ENCODE measurements around the gene CFD. TPM values are rescaled to one million over a fixed set of nuclear protein-coding genes. Genes with fewer than 3 reads are reported as not detected.
"Not testable (repeated sequence)": the region's sequence is repeated elsewhere in the genome, so short reads cannot be mapped to it uniquely, and the experiment has no call there.

The CFD gene
- total RNA-seq, 3 donors from 2014 or later = 0.49 to 1.9 (median 1.1) TPM

GRCh38 chr19:853614-854220 is 5.7 kb upstream of the CFD start:
- not testable (repeated sequence) for ATAC-seq; H3K4me3 Mint-ChIP-seq; H3K9me3 Mint-ChIP-seq; DNase-seq; H3K4me1 Mint-ChIP-seq (ENCODE audit: low read depth); H3K36me3 Mint-ChIP-seq (ENCODE audit: insufficient read depth)
- peaks cover 30% of the 10 kb centered on the region for H3K27me3 Mint-ChIP-seq (ENCODE audit: low read depth)

GRCh38 chr19:854549-854948 is 4.9 kb upstream of the CFD start:
- Mint-ChIP-seq H3K36me3 (ENCODE audit: insufficient read depth) (no peaks in the 10 kb centered on the region), H3K27me3 (ENCODE audit: low read depth) (peaks cover 21% of the 10 kb centered on the region), H3K4me1 (ENCODE audit: low read depth) (no peaks in the 10 kb centered on the region), H3K9me3 (no peaks in the 10 kb centered on the region), H3K4me3 (no peak overlapping the region)
- DNase-seq (no peak), ATAC-seq (no peak)

GRCh38 chr19:855142-855541 is 4.3 kb upstream of the CFD start:
- no peak for ATAC-seq
- Mint-ChIP-seq H3K4me1 (ENCODE audit: low read depth) (no peaks in the 10 kb centered on the region), H3K36me3 (ENCODE audit: insufficient read depth) (no peaks in the 10 kb centered on the region), H3K27me3 (ENCODE audit: low read depth) (peaks cover 22% of the 10 kb centered on the region), H3K9me3 (no peaks in the 10 kb centered on the region), H3K4me3 (no peak overlapping the region)
- no peak for DNase-seq

GRCh38 chr19:855566-856120 is 3.8 kb upstream of the CFD start:
- Mint-ChIP-seq H3K4me1 (ENCODE audit: low read depth) (no peaks in the 10 kb centered on the region), H3K9me3 (no peaks in the 10 kb centered on the region), H3K27me3 (ENCODE audit: low read depth) (peaks cover 20% of the 10 kb centered on the region), H3K36me3 (ENCODE audit: insufficient read depth) (no peaks in the 10 kb centered on the region), H3K4me3 (no peak overlapping the region)
- no peak for ATAC-seq
- DNase-seq = no peak

- Mint-ChIP-seq H3K4me1 (ENCODE audit: low read depth) (peaks cover 5% of the 10 kb centered on the region), H3K36me3 (ENCODE audit: insufficient read depth) (no peaks in the 10 kb centered on the region), H3K4me3 (no peak overlapping the region), H3K9me3 (no peaks in the 10 kb centered on the region), H3K27me3 (ENCODE audit: low read depth) (peaks cover 14% of the 10 kb centered on the region)
- DNase-seq = no peak
- no peak for ATAC-seq
These were observed 1.2 kb upstream of the CFD start for GRCh38 chr19:858284-858683.

GRCh38 chr19:861141-861755 is 1.8 kb downstream of the CFD start:
- Mint-ChIP-seq H3K4me1 (ENCODE audit: low read depth) (peaks cover 10% of the 10 kb centered on the region), H3K36me3 (ENCODE audit: insufficient read depth) (no peaks in the 10 kb centered on the region), H3K4me3 (no peak overlapping the region), H3K27me3 (ENCODE audit: low read depth) (peaks cover 11% of the 10 kb centered on the region), H3K9me3 (no peaks in the 10 kb centered on the region)
- DNase-seq (no peak), ATAC-seq (no peak)

GRCh38 chr19:861756-862580 is 2.5 kb downstream of the CFD start:
- Mint-ChIP-seq H3K4me1 (ENCODE audit: low read depth) (peaks cover 10% of the 10 kb centered on the region), H3K9me3 (no peaks in the 10 kb centered on the region), H3K27me3 (ENCODE audit: low read depth) (peaks cover 11% of the 10 kb centered on the region), H3K36me3 (ENCODE audit: insufficient read depth) (no peaks in the 10 kb centered on the region), H3K4me3 (no peak overlapping the region)
- peak; percentile 29 to 43 for ATAC-seq
- DNase-seq = peak; percentile 64

- H3K9me3 Mint-ChIP-seq = no peaks in the 10 kb centered on the region
- H3K4me3 Mint-ChIP-seq = peak overlapping the region; percentile 68
- H3K4me1 Mint-ChIP-seq (ENCODE audit: low read depth) = peaks cover 10% of the 10 kb centered on the region
- H3K36me3 Mint-ChIP-seq (ENCODE audit: insufficient read depth) = no peaks in the 10 kb centered on the region
- H3K27me3 Mint-ChIP-seq (ENCODE audit: low read depth) = peaks cover 11% of the 10 kb centered on the region
- DNase-seq (peak; percentile 70), ATAC-seq (peak; percentile 59 to 65)
These were observed 3.3 kb downstream of the CFD start for GRCh38 chr19:862581-863314.

- Mint-ChIP-seq H3K4me1 (ENCODE audit: low read depth) (peaks cover 10% of the 10 kb centered on the region), H3K36me3 (ENCODE audit: insufficient read depth) (no peaks in the 10 kb centered on the region), H3K4me3 (peak overlapping the region; percentile 68), H3K27me3 (ENCODE audit: low read depth) (peaks cover 10% of the 10 kb centered on the region), H3K9me3 (no peaks in the 10 kb centered on the region)
- DNase-seq (no peak), ATAC-seq (no peak)
These were observed 3.8 kb downstream of the CFD start for GRCh38 chr19:863315-863620.

GRCh38 chr19:866769-867300 is 7.4 kb downstream of the CFD start:
- Mint-ChIP-seq H3K36me3 (ENCODE audit: insufficient read depth) (peaks cover 13% of the 10 kb centered on the region), H3K4me3 (no peak overlapping the region), H3K27me3 (ENCODE audit: low read depth) (peaks cover 2% of the 10 kb centered on the region), H3K9me3 (no peaks in the 10 kb centered on the region), H3K4me1 (ENCODE audit: low read depth) (peaks cover 13% of the 10 kb centered on the region)
- ATAC-seq (no peak), DNase-seq (no peak)

GRCh38 chr19:867301-867793 is 7.9 kb downstream of the CFD start:
- peaks cover 2% of the 10 kb centered on the region for H3K27me3 Mint-ChIP-seq (ENCODE audit: low read depth)
- H3K4me3 Mint-ChIP-seq = no peak overlapping the region
- DNase-seq (no peak), ATAC-seq (no peak)
- peaks cover 18% of the 10 kb centered on the region for H3K4me1 Mint-ChIP-seq (ENCODE audit: low read depth)
- H3K36me3 Mint-ChIP-seq (ENCODE audit: insufficient read depth) = peaks cover 13% of the 10 kb centered on the region
- no peaks in the 10 kb centered on the region for H3K9me3 Mint-ChIP-seq

GRCh38 chr19:867855-868457 is 8.5 kb downstream of the CFD start:
- ATAC-seq (no peak), DNase-seq (no peak)
- H3K36me3 Mint-ChIP-seq (ENCODE audit: insufficient read depth) = peaks cover 13% of the 10 kb centered on the region
- H3K9me3 Mint-ChIP-seq = no peaks in the 10 kb centered on the region
- H3K4me1 Mint-ChIP-seq (ENCODE audit: low read depth) = peaks cover 18% of the 10 kb centered on the region
- no peak overlapping the region for H3K4me3 Mint-ChIP-seq
- no peaks in the 10 kb centered on the region for H3K27me3 Mint-ChIP-seq (ENCODE audit: low read depth)

GRCh38 chr19:868458-869244 is 9.2 kb downstream of the CFD start:
- ATAC-seq = no peak
- no peak for DNase-seq
- Mint-ChIP-seq H3K36me3 (ENCODE audit: insufficient read depth) (peaks cover 13% of the 10 kb centered on the region), H3K9me3 (no peaks in the 10 kb centered on the region), H3K4me3 (no peak overlapping the region), H3K4me1 (ENCODE audit: low read depth) (peaks cover 14% of the 10 kb centered on the region), H3K27me3 (ENCODE audit: low read depth) (no peaks in the 10 kb centered on the region)
